H1 (cell line): Measurements from ENCODE around the gene GUCY1A2. TPM values are rescaled to one million over a fixed set of nuclear protein-coding genes. Genes with fewer than 3 reads are reported as not detected.

Source experiments
- KDM1A ChIP-seq: fragments of 200-600, 300-600 bp; sonication (generic); IDR thresholded peaks from 2 replicates; pipeline ENCODE4 v1.7.1; 2016; ENCODE audit warnings: mild to moderate bottlenecking, low read length, borderline replicate concordance
- SUZ12 ChIP-seq: fragments of 200-600 bp; sonication (generic); IDR thresholded peaks from 2 replicates; pipeline ENCODE4 v1.6.1; 2012; ENCODE audit warnings: mild to moderate bottlenecking, inconsistent platforms, low read length, moderate library complexity, mixed read lengths
- polyA plus RNA-seq, 7 experiments: library from polyadenylated mRNA; depleted of rRNA in 3 of 7; stranded (reverse) in 5 of 7; unstranded in 2 of 7; fragments of >200 nt in 5 of 7; fragments of 200-250 nt in 2 of 7; gene quantifications; 1 replicate in 5 of 7; 2 replicates in 1 of 7; 4 replicates in 1 of 7; pipeline versions ENCODE4 v1.2.1 to v1.2.3, GENCODE V29; 2011 to 2013; ENCODE audit warnings: missing spikeins in 2 of 7, mixed read lengths in 2 of 7
- total RNA-seq: library from RNA; stranded (reverse); fragmentation: NEBNext Ultra II Directional; extraction: Animal tissue kit (Norgen Biotek cat#: 25700); gene quantifications from 2 replicates; pipeline ENCODE4 v1.2.1, GENCODE V29; 2021
- TF ChIP-seq, protein P1 (sequence below): IDR thresholded peaks from 2 replicates; pipeline ENCODE4 v1.6.1; 2012; ENCODE audit warnings: inconsistent platforms
- TF ChIP-seq, protein P2 (sequence below): IDR thresholded peaks from 2 replicates; pipeline ENCODE4 v1.6.1; 2011; ENCODE audit warnings: low read depth, mild to moderate bottlenecking, low read length; ENCODE audit not compliant: insufficient read depth

GUCY1A2 gene
- total and polyA plus RNA-seq, 2 of the 8 experiments (the other 6 are each of a cell fraction or from before 2014, with no cell fraction given), result 0.11 to 1.9 TPM

- TF ChIP-seq KDM1A (no peak), SUZ12 (no peak)
- TF ChIP-seq, protein P1, sequence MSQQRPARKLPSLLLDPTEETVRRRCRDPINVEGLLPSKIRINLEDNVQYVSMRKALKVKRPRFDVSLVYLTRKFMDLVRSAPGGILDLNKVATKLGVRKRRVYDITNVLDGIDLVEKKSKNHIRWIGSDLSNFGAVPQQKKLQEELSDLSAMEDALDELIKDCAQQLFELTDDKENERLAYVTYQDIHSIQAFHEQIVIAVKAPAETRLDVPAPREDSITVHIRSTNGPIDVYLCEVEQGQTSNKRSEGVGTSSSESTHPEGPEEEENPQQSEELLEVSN, result no peak
- TF ChIP-seq, protein P2, sequence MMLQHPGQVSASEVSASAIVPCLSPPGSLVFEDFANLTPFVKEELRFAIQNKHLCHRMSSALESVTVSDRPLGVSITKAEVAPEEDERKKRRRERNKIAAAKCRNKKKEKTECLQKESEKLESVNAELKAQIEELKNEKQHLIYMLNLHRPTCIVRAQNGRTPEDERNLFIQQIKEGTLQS, result no peak
- TF ChIP-seq, all 59 proteins: peak for 0
These were observed 386.0 kb downstream of the GUCY1A2 start (continued) for GRCh38 chr11:106632283-106632682.
